WTC11 (cell line): ENCODE data around the gene FITM1.

Experiments
- AFF4 ChIP-seq: sonication (generic); formaldehyde crosslinking; IDR thresholded peaks from 2 replicates; pipeline ENCODE4 v1.8.1; 2023; ENCODE audit warnings: mild to moderate bottlenecking, missing genetic modification reagents, borderline replicate concordance
- ATF2 ChIP-seq: sonication (generic); formaldehyde crosslinking; IDR thresholded peaks from 2 replicates; pipeline ENCODE4 v1.8.1; 2022; ENCODE audit warnings: low read depth, missing genetic modification reagents, borderline replicate concordance
- ATF3 ChIP-seq: sonication (generic); formaldehyde crosslinking; conservative IDR thresholded peaks from 2 replicates; pipeline ENCODE4 v1.8.1; 2022; ENCODE audit warnings: mild to moderate bottlenecking, missing genetic modification reagents
- CREB1 ChIP-seq: sonication (generic); formaldehyde crosslinking; IDR thresholded peaks from 2 replicates; pipeline ENCODE4 v1.8.0; 2023; ENCODE audit warnings: mild to moderate bottlenecking, missing genetic modification reagents
- CTCF ChIP-seq: fragments of 200-600 bp; IDR thresholded peaks from 2 replicates; pipeline ENCODE4 v1.8.0; 2022; ENCODE audit warnings: antibody characterized with exemption
- E2F4 ChIP-seq: sonication (generic); formaldehyde crosslinking; IDR thresholded peaks from 2 replicates; pipeline ENCODE4 v1.8.1; 2022; ENCODE audit warnings: low read depth, mild to moderate bottlenecking, moderate library complexity, missing genetic modification reagents, borderline replicate concordance
- HMGA2 ChIP-seq: fragments of 250-450 bp; sonication (Bioruptor Pico); IDR thresholded peaks from 2 replicates; pipeline ENCODE4 v1.4.0; 2021; ENCODE audit warnings: mild to moderate bottlenecking, moderate library complexity
- MAX ChIP-seq: sonication (generic); formaldehyde crosslinking; IDR thresholded peaks from 2 replicates; pipeline ENCODE4 v1.8.0; 2022; ENCODE audit warnings: mild to moderate bottlenecking, missing genetic modification reagents
- TCF7 ChIP-seq: sonication (generic); formaldehyde crosslinking; IDR thresholded peaks from 2 replicates; pipeline ENCODE4 v1.8.0; 2022; ENCODE audit warnings: mild to moderate bottlenecking, low read depth, missing genetic modification reagents, moderate library complexity
- ZNF138 ChIP-seq: sonication (generic); formaldehyde crosslinking; conservative IDR thresholded peaks from 2 replicates; pipeline ENCODE4 v1.8.1; 2022; ENCODE audit warnings: mild to moderate bottlenecking, moderate library complexity, missing genetic modification reagents
- ZNF416 ChIP-seq: fragments of 250-450 bp; sonication (Bioruptor Pico); IDR thresholded peaks from 2 replicates; pipeline ENCODE4 v1.9.0; 2021; ENCODE audit warnings: mild to moderate bottlenecking, inconsistent platforms

GRCh38 chr14:24150061-24150460 lies 19.6 kb downstream of the FITM1 start:
- no peak for TF ChIP-seq CTCF
- TF ChIP-seq CREB1 (CRISPR knock-in tag): no peak
- TF ChIP-seq AFF4 (CRISPR knock-in tag): no peak
- TF ChIP-seq ZNF416 (CRISPR knock-in tag): no peak
- no peak for TF ChIP-seq ATF3
- TF ChIP-seq ATF2: no peak
- TF ChIP-seq ZNF138: no peak
- TF ChIP-seq E2F4 (CRISPR knock-in tag): no peak
- no peak for TF ChIP-seq HMGA2 (CRISPR knock-in tag)
- TF ChIP-seq TCF7 (CRISPR knock-in tag): no peak
- TF ChIP-seq MAX: no peak
